HepG2 (cell line): ENCODE results near the gene SNX7. TPM values are rescaled to one million over a fixed set of nuclear protein-coding genes. Genes with fewer than 3 reads are reported as not detected.

Experiments used
- ATAC-seq: fragments of 200-7000 bp; cut with Tn5 transposase; 3 replicates; pipeline ENCODE4 v1.9.1; 2020; ENCODE audit warnings: mild to moderate bottlenecking, moderate library complexity
- BruUV-seq: library from RNA; stranded (reverse); fragments of 400-500 nt; replicated peaks from 2 replicates; lab custom pipeline; 2021; lab: Mats Ljungman, UMichigan
- CTCF ChIA-PET: fragments of 300-600 bp; formaldehyde crosslinking; extraction: SDS; loops from one replicate; lab custom pipeline; 2021; ENCODE audit warnings: low total read pairs, inconsistent platforms, low intra/inter-chr PET ratio; lab: Yijun Ruan, JAX
- POLR2A ChIA-PET: fragments of 350-600 bp; sonication (Branson Sonifier 250); formaldehyde crosslinking; loops from one replicate; lab custom pipeline; 2020; ENCODE audit warnings: antibody characterized with exemption, inconsistent platforms; lab: Yijun Ruan, JAX
- DNase-seq: peaks from one replicate; pipeline ENCODE4 v3.0.0-alpha.2; 2015; ENCODE audit warnings: low spot score
- FAIRE-seq: peaks from 3 replicates; lab custom pipeline; 2011; peaks lifted over from hg19 to GRCh38; lab: Jason Lieb, UNC
- H2AFZ ChIP-seq: one replicate; pipeline ENCODE4 v1.6.1; 2011; ENCODE audit warnings: low read length, inconsistent platforms
- H3K27ac ChIP-seq: fragments of 300-600 bp; 3 replicates; pipeline ENCODE4 v1.8.0; 2011; ENCODE audit warnings: mixed run types, mild to moderate bottlenecking, mixed read lengths, low read length, inconsistent platforms; ENCODE audit not compliant: insufficient read depth; ENCODE audit errors: extremely low read length
- H3K27me3 ChIP-seq, 2 experiments: fragments of 200-600 bp in 1 of 2; 2 replicates in 1 of 2; 3 replicates in 1 of 2; pipeline versions ENCODE4 v1.6.0 to v1.8.0; 2011; ENCODE audit warnings: low read length in 2 of 2, mild to moderate bottlenecking in 2 of 2, moderate library complexity in 2 of 2, inconsistent platforms in 1 of 2; ENCODE audit not compliant: insufficient read depth in 2 of 2, control insufficient read depth in 1 of 2
- H3K36me3 ChIP-seq, 2 experiments: fragments of 200-600 bp in 1 of 2; replicated peaks in 1 of 2; 2 replicates in 1 of 2; 3 replicates in 1 of 2; pipeline versions ENCODE4 v1.5.1 to v1.8.0; 2011; ENCODE audit warnings: low read length in 2 of 2, inconsistent platforms in 1 of 2; ENCODE audit not compliant: insufficient read depth in 2 of 2, control insufficient read depth in 1 of 2
- H3K4me1 ChIP-seq: 2 replicates; pipeline ENCODE4 v1.5.1; 2012; ENCODE audit warnings: low read length, inconsistent platforms; ENCODE audit not compliant: insufficient read depth
- H3K4me2 ChIP-seq: 2 replicates; pipeline ENCODE4 v1.6.0; 2011; ENCODE audit warnings: low read depth, low read length, inconsistent platforms
- H3K4me3 ChIP-seq, 3 experiments: fragments of 200-600 bp in 1 of 3; sonication (generic), shearing (Covaris generic) in 1 of 3; replicated peaks in 1 of 3; 2 replicates each; pipeline ENCODE4 v1.5.1; 2011 to 2016; ENCODE audit warnings: low read length in 3 of 3, inconsistent platforms in 2 of 3, low read depth in 2 of 3, mild to moderate bottlenecking in 2 of 3, control low read depth in 1 of 3, mixed read lengths in 1 of 3; ENCODE audit not compliant: insufficient read depth in 1 of 3
- H3K79me2 ChIP-seq: one replicate; pipeline ENCODE4 v1.6.1; 2011; ENCODE audit warnings: low read length, inconsistent platforms; ENCODE audit not compliant: insufficient read depth
- H3K9ac ChIP-seq: 2 replicates; pipeline ENCODE4 v1.6.0; 2011; ENCODE audit warnings: mild to moderate bottlenecking, low read depth, low read length, inconsistent platforms; ENCODE audit not compliant: insufficient read depth
- H3K9me3 ChIP-seq: 2 replicates; pipeline ENCODE4 v1.5.1; 2012; ENCODE audit warnings: mild to moderate bottlenecking, low read length
- H4K20me1 ChIP-seq: 2 replicates; pipeline ENCODE4 v1.6.0; 2011; ENCODE audit warnings: inconsistent platforms, mild to moderate bottlenecking, low read length, moderate library complexity; ENCODE audit not compliant: insufficient read depth
- ARID5B ChIP-seq: IDR thresholded peaks from 2 replicates; pipeline ENCODE4 v1.4.0; 2020; ENCODE audit warnings: mild to moderate bottlenecking, missing genetic modification reagents
- ATM ChIP-seq: fragments of 450-650 bp; IDR thresholded peaks from 2 replicates; pipeline ENCODE4 v1.7.1; 2017; ENCODE audit warnings: mild to moderate bottlenecking, borderline replicate concordance
- CAMTA2 ChIP-seq: sonication (generic); formaldehyde crosslinking; IDR thresholded peaks from 2 replicates; pipeline ENCODE4 v1.4.0; 2020; ENCODE audit warnings: mild to moderate bottlenecking, missing genetic modification reagents, borderline replicate concordance
- FOXA3 ChIP-seq: IDR thresholded peaks from 2 replicates; pipeline ENCODE4 v1.6.1; 2016; ENCODE audit warnings: missing genetic modification reagents, missing compliant biosample characterization
- GMEB1 ChIP-seq: sonication (generic); formaldehyde crosslinking; IDR thresholded peaks from 2 replicates; pipeline ENCODE4 v1.5.1; 2020; ENCODE audit warnings: missing genetic modification reagents, mild to moderate bottlenecking, borderline replicate concordance
- GZF1 ChIP-seq: sonication (generic); formaldehyde crosslinking; IDR thresholded peaks from 2 replicates; pipeline ENCODE4 v1.5.1; 2020; ENCODE audit warnings: mild to moderate bottlenecking, missing genetic modification reagents
- MBD4 ChIP-seq: IDR thresholded peaks from 2 replicates; pipeline ENCODE4 v1.6.1; 2012; ENCODE audit warnings: low read length, inconsistent platforms, borderline replicate concordance
- MED8 ChIP-seq: sonication (generic); formaldehyde crosslinking; IDR thresholded peaks from 2 replicates; pipeline ENCODE4 v1.8.1; 2023; ENCODE audit warnings: mild to moderate bottlenecking, missing genetic modification reagents; ENCODE audit not compliant: insufficient replicate concordance
- SIN3A ChIP-seq: IDR thresholded peaks from 2 replicates; pipeline ENCODE4 v1.6.1; 2011; ENCODE audit warnings: low read depth, mild to moderate bottlenecking, control low read depth, low read length, borderline replicate concordance
- ZNF543 ChIP-seq: sonication (generic); formaldehyde crosslinking; IDR thresholded peaks from 2 replicates; pipeline ENCODE4 v1.4.0; 2020; ENCODE audit warnings: mild to moderate bottlenecking, missing genetic modification reagents
- ZNF652 ChIP-seq: IDR thresholded peaks from 2 replicates; pipeline ENCODE4 v1.6.1; 2016; ENCODE audit warnings: low read depth, borderline replicate concordance
- ZZZ3 ChIP-seq: sonication (generic); formaldehyde crosslinking; IDR thresholded peaks from 2 replicates; pipeline ENCODE4 v1.4.0; 2020; ENCODE audit warnings: missing genetic modification reagents, mild to moderate bottlenecking, borderline replicate concordance
- WGBS: methylation state at CpG from one replicate; pipeline ENCODE4 v1.1.6; 2017; ENCODE audit warnings: low lambda C conversion rate; 5-methylcytosine and 5-hydroxymethylcytosine counted together
- in situ Hi-C: cut with HindIII; loops from 2 replicates; pipeline ENCODE4 v1.10.0; 2017; ENCODE audit warnings: low pct_unique_long_range_greater_than_20kb; ENCODE audit not compliant: extremely low pct_ligation_motif_present
- intact Hi-C: fragments of 100-400 bp; cut with micrococcal nuclease; formaldehyde crosslinking; loops from one replicate; pipeline ENCODE4 v1.10.0; 2022; ENCODE audit not compliant: unreplicated experiment
- polyA plus RNA-seq, 8 experiments: library from polyadenylated mRNA; depleted of rRNA in 3 of 8; stranded (reverse) in 7 of 8; unstranded in 1 of 8; fragments of >200 nt; fragmentation: Illumina TruSeq in 4 of 8; extraction: Trizol in 4 of 8; gene quantifications; 2 replicates each; pipeline versions ENCODE4 v1.2.1 to v1.2.3, GENCODE V29; 2011 to 2016; ENCODE audit warnings: low read depth in 4 of 8, missing spikeins in 1 of 8, mixed read lengths in 1 of 8; ENCODE audit not compliant: insufficient read depth in 1 of 8
- total RNA-seq, 5 experiments: library from RNA; depleted of rRNA; stranded (reverse); fragments of >200 nt; fragmentation: Illumina TruSeq; extraction: Trizol; gene quantifications; 2 replicates each; pipeline ENCODE4 v1.2.3, GENCODE V29; 2016; ENCODE audit warnings: low read depth in 1 of 5
- TF ChIP-seq, protein P1 (sequence below): sonication (generic); formaldehyde crosslinking; IDR thresholded peaks from 2 replicates; pipeline ENCODE4 v1.4.0; 2020; ENCODE audit warnings: missing genetic modification reagents
- TF ChIP-seq, protein P2 (sequence below): sonication (generic); formaldehyde crosslinking; IDR thresholded peaks from 2 replicates; pipeline ENCODE4 v1.4.0; 2020; ENCODE audit warnings: low read depth, mild to moderate bottlenecking, missing genetic modification reagents

Gene SNX7
- total and polyA plus RNA-seq, 2 of the 13 experiments (the other 11 are each of a cell fraction or from before 2014, with no cell fraction given): 14.3 to 33.5 TPM

GRCh38 chr1:98669355-98670296 lies 8.1 kb downstream of the SNX7 start:
- BruUV-seq: no TSS peak
- FAIRE-seq (no peak), DNase-seq (no peak), ATAC-seq (no peak)
- ChIA-PET POLR2A (no interaction called here), CTCF (no interaction called here)
- in situ Hi-C loops (no loop called here), intact Hi-C loops (loop anchor here (10.0 kb wide), 1 partner anchor 115 kb away; no protein-coding TSS in a partner anchor)
- no peaks in the 10 kb centered on the region for H4K20me1 ChIP-seq
- no peak overlapping the region for H3K9ac ChIP-seq
- H3K27me3 ChIP-seq: no peaks in the 10 kb centered on the region
- no peak overlapping the region for H3K4me2 ChIP-seq
- H3K4me3 ChIP-seq: no peak overlapping the region
- no peak overlapping the region for H3K27ac ChIP-seq
- WGBS: 98% methylated on average over 2 of the region's 2 CpGs
- H3K36me3 ChIP-seq: peaks cover 0 to 2% of the 10 kb centered on the region in 2 experiments; a peak in 1 of 5 replicates
- H3K4me1 ChIP-seq: no peaks in the 10 kb centered on the region
- no peak overlapping the region for H2AFZ ChIP-seq
- peaks cover 11% of the 10 kb centered on the region for H3K79me2 ChIP-seq
- no peaks in the 10 kb centered on the region for H3K9me3 ChIP-seq
- TF ChIP-seq ZNF652 (no peak), MBD4 (no peak), SIN3A (no peak), ARID5B (no peak), MED8 (CRISPR knock-in tag) (no peak), ZNF543 (no peak), GZF1 (CRISPR knock-in tag) (no peak), CAMTA2 (no peak), ZZZ3 (no peak), GMEB1 (CRISPR knock-in tag) (no peak), ATM (no peak), FOXA3 (CRISPR knock-in tag) (no peak)
- TF ChIP-seq, protein P1, sequence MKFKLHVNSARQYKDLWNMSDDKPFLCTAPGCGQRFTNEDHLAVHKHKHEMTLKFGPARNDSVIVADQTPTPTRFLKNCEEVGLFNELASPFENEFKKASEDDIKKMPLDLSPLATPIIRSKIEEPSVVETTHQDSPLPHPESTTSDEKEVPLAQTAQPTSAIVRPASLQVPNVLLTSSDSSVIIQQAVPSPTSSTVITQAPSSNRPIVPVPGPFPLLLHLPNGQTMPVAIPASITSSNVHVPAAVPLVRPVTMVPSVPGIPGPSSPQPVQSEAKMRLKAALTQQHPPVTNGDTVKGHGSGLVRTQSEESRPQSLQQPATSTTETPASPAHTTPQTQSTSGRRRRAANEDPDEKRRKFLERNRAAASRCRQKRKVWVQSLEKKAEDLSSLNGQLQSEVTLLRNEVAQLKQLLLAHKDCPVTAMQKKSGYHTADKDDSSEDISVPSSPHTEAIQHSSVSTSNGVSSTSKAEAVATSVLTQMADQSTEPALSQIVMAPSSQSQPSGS: no peak
- TF ChIP-seq, protein P2, sequence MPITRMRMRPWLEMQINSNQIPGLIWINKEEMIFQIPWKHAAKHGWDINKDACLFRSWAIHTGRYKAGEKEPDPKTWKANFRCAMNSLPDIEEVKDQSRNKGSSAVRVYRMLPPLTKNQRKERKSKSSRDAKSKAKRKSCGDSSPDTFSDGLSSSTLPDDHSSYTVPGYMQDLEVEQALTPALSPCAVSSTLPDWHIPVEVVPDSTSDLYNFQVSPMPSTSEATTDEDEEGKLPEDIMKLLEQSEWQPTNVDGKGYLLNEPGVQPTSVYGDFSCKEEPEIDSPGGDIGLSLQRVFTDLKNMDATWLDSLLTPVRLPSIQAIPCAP (CRISPR knock-in tag): no peak
